Activated gamma-delta T cell treated with anti-CD3 and anti-CD28 coated beads, Interleukin-2, amount 50 U/mL, for 16 hours (primary cell): ENCODE results near the gene CALHM4.
"Not testable (repeated sequence)": the region's sequence is repeated elsewhere in the genome, so short reads cannot be mapped to it uniquely, and the experiment has no call there.

Source experiments
- DNase-seq: peaks from one replicate; pipeline ENCODE4 v3.0.0-alpha.2; 2020; ENCODE audit warnings: low read depth

The CALHM4 gene

GRCh38 chr6:116577486-116577885 is 23.9 kb downstream of the CALHM4 start:
- no peak for DNase-seq

- no peak for DNase-seq
These were observed 24.8 kb downstream of the CALHM4 start for GRCh38 chr6:116578335-116578734.

GRCh38 chr6:116579143-116579542 is 25.6 kb downstream of the CALHM4 start:
- no peak for DNase-seq

- DNase-seq = no peak
These were observed 26.6 kb downstream of the CALHM4 start for GRCh38 chr6:116580198-116580597.

GRCh38 chr6:116586276-116586675 is 32.7 kb downstream of the CALHM4 start:
- no peak for DNase-seq

- no peak for DNase-seq
These were observed 33.2 kb downstream of the CALHM4 start for GRCh38 chr6:116586738-116587137.

GRCh38 chr6:116595247-116595646 is 41.7 kb downstream of the CALHM4 start:
- DNase-seq = no peak

- no peak for DNase-seq
These were observed 43.3 kb downstream of the CALHM4 start for GRCh38 chr6:116596815-116597214.

- DNase-seq = not testable (repeated sequence)
These were observed 50.4 kb downstream of the CALHM4 start for GRCh38 chr6:116603916-116604315.

GRCh38 chr6:116604868-116605267 is 51.3 kb downstream of the CALHM4 start:
- not testable (repeated sequence) for DNase-seq

- DNase-seq = no peak
These were observed 52.4 kb downstream of the CALHM4 start for GRCh38 chr6:116605935-116606334.
